GM21390 (cell line): Measurements from ENCODE around the gene POFUT2.

Experiments
- ATAC-seq: cut with Tn5 transposase; IDR thresholded peaks from one replicate; pipeline ENCODE4 v1.9.1; 2021; ENCODE audit not compliant: unreplicated experiment

POFUT2 gene

GRCh38 chr21:45265721-45266517 is 21.8 kb downstream of the POFUT2 start:
- ATAC-seq = no peak

DNA sequence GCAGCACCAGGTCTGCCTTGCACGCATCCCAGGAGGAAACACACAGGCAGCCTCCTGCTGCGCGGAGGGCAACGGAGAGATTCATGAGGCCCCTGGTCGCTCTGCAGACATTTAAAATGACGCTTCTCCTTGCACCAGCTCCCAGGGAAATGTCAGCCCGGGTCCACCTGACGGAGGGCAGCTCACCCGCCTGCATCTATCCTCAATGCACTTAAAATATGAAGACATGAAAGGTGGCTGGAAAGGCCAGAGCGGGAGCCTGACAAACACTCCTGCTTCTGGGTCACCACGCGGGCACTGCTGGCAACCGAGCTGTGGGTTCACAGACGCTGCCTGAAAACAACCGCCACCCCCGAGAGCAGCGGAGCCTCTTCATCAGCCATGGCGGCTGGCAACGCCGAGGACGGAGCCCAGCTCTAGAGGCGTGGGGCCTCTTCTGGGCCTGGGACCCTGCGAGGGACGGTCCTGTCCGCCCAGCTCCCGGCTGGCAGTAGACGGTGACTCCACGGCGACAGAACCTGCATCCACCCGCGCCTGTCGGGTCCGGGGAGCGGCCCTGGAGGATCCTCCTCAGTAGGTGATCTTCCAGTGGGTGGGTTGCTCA is 22.7 kb downstream of the POFUT2 start:
- ATAC-seq = no peak

DNA sequence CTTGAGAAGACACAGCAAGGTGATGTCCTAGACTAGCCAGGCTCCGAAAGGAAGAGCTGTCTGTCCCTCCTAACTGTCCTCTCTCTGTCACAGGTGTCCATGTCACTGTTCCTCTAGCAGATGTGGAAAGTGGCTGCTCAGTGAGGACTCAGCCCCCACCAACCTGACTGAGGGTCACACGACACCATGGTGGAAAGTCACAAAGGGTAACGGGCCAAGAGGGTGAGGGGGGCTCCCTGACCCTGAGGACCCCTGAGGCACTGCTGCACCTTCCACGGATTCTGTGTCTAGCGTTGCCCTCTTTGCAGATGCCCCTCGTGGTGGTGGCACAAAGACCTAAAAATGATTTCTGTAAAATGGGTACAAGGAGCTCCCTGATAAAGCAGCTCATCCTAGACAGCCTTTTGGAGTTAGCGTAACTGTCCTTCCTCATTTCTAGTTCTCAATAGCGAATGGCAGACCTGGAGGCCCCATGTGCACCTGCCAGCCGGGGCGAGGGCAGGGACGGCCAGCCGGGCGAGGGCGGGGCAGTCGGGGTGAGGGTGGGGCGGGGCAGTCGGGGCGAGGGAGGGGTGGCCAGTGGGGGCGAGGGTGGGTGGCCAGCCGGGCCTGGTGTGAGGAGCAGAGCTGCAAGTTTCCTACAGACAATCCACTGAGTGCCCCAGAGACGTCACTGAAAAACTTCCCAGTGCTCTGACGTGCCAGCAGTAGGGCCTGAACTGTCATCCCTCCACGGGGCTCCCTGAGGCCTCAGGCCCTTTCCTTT is 23.4 kb downstream of the POFUT2 start:
- ATAC-seq = no peak

DNA sequence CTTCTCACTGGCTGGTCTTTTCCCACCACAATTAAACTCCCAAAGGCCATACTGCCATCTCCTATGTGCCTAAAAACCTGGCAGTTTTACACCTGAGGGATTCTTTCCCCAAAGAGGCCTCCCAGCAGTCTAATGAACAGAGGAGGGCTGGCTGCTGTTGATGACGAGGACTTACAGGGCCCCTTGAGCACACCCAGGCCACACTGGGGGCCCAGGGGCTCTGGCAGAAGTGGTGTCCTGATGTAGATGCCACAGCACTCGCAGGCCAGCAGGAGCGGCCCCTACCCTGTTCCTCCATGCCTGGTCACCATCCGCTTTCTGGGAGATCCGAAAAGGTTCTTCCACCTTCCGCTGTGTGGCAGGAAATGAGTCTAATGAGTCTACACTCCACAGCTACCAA is 24.2 kb downstream of the POFUT2 start:
- ATAC-seq = no peak

DNA sequence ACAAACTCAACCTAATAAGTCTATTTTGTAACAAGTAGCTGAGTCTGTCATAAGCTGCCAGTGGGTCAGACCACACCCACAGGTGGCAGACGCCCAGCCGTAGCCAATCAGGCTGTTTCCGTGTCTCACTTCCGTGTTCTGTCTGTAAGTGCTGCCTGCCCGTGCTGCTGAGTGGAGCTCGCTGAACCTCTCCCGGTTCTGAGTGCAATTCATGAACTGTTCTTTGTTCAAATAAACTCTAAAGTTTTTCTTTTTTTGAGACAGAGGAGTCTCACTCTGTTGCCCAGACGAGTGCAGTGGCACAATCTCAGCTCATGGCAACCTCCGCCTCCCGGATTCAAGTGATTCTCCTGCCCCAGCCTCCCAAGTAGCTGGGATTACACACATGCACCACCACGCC is 25.1 kb downstream of the POFUT2 start:
- ATAC-seq = no peak

GRCh38 chr21:45262041-45262581 is 25.6 kb downstream of the POFUT2 start:
- ATAC-seq = no peak

GRCh38 chr21:45261093-45261492 is 26.6 kb downstream of the POFUT2 start:
- ATAC-seq = no peak

GRCh38 chr21:45260191-45260825 is 27.4 kb downstream of the POFUT2 start:
- ATAC-seq = no peak

DNA sequence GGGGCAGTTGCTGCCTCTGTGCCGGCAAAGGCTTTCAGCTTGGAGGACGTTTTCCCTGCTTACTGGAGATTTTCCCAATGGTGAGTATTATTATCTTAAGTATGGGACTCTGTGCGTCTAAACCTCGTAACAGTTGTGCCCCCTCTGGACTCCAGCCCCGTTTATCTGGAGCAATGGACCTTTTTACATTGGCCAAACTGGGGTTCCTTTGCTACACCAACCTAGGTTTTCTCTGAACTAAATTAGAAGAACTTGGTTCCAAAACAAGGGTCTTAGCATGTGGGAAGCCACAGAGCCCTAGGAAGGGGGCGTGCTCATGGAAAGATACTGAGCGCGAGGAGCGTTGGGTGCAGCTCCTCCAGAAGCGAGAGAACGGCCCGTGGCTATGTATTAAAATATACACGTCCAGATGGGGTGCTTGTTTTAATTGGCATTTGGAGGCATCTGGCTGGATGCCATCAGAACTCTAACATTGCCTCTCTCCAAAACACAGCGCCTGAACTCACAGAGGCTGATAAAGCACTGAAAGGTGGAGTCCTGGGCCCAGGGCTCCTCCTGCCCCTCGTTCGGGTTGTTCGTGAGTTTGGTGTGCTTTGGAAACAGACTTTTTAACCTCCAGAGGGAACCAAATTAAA is 28.4 kb downstream of the POFUT2 start:
- no peak for ATAC-seq

DNA sequence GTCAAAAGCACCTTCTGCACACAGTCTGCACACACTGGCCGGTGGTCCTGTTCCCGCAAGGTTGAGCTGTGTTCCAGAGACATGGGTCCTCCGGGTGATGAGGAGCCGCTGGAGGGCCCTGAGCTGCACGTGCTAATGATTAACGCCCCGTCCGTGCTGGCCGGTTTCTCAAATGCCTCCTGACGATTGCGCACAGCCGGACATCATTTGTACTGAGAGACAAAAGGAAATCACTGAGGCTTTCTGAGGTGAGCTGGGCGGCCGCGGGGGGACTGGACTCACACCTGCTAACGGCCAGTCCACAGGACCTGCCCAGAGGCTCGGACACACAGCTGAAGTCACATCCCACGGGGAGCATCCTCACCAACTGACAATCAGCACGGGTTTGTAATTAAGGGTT is 29.2 kb downstream of the POFUT2 start:
- no peak for ATAC-seq

DNA sequence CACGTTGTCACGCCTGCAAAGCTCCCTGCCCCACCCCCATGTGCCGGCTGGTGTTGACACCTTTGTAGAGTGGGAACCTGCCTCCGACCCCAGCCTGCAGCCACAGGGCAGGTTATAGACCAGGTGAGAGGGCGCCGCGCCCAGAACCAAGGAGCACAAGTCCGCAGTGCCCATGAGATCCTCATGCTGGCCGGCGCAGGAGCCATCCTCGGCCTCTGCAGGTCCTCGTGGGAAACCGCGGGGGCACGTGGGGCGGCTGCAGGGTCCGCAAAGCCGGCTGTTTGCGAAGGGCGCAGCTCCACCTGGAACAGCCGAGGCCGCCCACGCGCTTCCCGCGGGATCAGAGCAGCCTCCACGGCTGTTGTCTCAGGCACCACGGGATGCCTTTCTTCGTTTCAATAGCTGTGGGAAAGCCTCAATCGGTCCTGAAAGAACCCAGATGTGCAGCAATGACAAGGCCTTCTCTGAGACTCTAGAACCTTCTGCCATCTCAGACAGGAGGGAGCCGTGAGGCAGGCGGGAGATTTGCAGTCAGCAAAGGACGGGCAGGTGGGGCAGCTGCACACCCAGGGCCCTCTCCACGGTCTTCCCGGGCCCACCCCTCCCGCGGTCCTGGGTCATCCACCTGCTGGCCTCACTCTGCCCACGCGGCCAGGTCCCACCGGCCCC is 29.9 kb downstream of the POFUT2 start:
- no peak for ATAC-seq

DNA sequence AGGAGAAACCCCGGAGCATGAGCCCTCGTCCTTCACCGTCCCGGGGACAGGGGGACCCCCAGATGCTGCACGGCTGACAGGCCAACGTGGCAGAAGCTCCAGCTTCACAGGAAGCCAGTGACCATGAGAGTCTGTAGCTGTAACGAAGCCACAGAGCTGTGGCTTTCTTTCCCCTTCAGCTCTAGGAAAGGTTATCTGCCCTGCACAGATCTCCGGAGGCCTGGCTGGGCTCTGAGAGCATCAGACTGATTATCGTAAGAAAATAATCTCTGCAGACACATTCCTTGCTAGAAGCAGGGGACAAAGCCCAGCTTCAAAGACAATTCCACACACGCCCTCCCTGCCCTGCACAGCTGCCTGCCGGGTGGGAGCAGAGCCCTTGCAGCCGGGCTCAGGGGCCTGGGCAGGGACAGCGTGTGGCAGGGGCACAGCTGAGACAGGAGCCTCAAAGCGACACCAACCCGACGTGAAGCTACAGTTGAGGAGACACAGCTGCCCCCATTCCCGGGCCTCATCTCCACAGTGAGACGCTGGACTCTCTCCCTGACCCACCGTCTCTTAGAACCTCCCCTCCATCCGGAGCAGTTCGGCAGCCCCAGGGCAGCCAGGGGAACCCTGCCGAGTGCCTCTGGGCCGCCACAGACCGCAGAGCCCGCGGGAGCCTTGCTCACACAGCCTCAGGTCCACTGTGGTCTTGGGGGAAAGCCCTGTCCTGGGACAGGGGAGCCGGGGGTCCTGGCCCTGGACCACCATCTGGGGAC is 30.6 kb downstream of the POFUT2 start:
- ATAC-seq = no peak

GRCh38 chr21:45256021-45256911 is 31.4 kb downstream of the POFUT2 start:
- no peak for ATAC-seq

GRCh38 chr21:45255381-45256020 is 32.2 kb downstream of the POFUT2 start:
- ATAC-seq = no peak

DNA sequence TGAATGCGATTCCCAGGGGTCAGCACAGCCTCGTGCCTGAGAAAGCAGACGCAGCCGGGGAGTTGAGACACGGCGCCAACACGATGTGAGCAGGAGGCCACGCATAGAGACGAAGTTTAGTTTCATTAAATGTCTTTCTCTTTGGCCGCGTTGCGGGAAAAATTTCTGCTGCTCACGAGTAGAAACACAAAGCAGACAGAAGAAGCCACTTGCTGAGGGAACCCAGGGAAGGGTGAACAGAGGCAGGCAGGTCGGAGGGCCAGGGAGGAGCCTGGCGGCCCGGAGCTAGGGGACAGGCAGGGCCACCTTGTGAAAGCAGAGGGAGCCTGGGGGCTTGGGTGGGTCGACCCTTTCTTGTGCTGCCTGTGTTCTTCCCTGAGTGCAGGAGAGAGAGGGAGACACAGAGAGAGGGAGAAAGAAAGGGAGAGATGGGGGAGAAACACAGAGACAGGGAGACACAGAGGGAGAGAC is 33.2 kb downstream of the POFUT2 start:
- no peak for ATAC-seq

DNA sequence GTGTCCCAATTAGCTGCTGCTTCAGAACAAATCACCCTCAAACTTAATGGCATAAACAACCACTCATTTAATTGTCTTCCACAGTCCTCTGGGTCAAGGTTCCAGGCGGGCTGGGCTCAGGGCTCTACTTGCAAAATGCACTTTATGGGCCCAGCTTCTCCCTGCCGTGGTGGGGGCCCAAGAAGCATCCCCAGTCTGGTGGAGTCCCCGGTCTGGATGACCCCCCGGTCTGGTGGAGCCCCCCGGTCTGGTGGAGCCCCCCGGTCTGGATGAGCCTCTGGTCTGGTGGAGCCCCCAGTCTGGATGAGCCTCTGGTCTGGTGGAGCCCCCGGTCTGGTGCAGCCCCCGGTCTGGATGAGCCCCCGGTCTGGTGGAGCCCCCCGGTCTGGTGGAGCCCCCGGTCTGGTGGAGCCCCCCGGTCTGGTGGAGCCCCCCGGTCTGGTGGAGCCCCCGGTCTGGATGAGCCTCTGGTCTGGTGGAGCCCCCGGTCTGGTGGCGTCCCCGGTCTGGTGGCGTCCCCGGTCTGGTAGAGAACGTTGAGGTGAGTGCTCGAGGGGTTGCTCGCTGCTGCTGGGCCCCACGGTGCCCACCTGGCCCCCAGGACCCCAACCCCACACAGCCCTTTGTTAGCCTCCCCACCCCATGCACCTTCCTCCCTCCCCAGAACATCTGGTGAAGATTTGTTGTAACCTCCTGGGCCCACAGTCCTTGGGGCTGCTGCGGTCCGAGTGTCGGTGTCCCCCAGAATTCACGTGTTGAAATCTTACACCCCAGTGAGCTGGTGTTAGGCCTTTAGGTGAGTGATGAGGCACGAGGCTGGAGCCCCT is 33.8 kb downstream of the POFUT2 start:
- ATAC-seq = no peak

- no peak for ATAC-seq
These were observed 34.5 kb downstream of the POFUT2 start for GRCh38 chr21:45253180-45253579.
